ENCODE results near the gene LRRC10B.

The LRRC10B gene

GRCh38 chr11:61515686-61516085 lies 7.1 kb downstream of the LRRC10B start:
- DNase-seq (ENCODE audit: insufficient read length, low spot score) (no peak), FAIRE-seq (no peak)
- no peak for TF ChIP-seq CTCF (IDR thresholded peaks at IDR 0.05; ENCODE audit: insufficient read depth, missing control alignments)

- TF ChIP-seq CTCF (IDR thresholded peaks at IDR 0.05; ENCODE audit: insufficient read depth, missing control alignments): no peak
- FAIRE-seq: no peak
- DNase-seq (ENCODE audit: insufficient read length, low spot score): no peak
These were observed 7.6 kb downstream of the LRRC10B start for GRCh38 chr11:61516191-61516590.

- TF ChIP-seq CTCF (IDR thresholded peaks at IDR 0.05; ENCODE audit: insufficient read depth, missing control alignments): peak; percentile 85
- FAIRE-seq (peak; percentile 66), DNase-seq (ENCODE audit: insufficient read length, low spot score) (peak; percentile 100)
These were observed 8.4 kb downstream of the LRRC10B start for GRCh38 chr11:61516675-61517572.

GRCh38 chr11:61518032-61518795 lies 9.7 kb downstream of the LRRC10B start:
- DNase-seq (ENCODE audit: insufficient read length, low spot score): no peak
- FAIRE-seq: no peak
- TF ChIP-seq CTCF (IDR thresholded peaks at IDR 0.05; ENCODE audit: insufficient read depth, missing control alignments): no peak

GRCh38 chr11:61522881-61523280 lies 14.3 kb downstream of the LRRC10B start:
- FAIRE-seq (no peak), DNase-seq (ENCODE audit: insufficient read length, low spot score) (no peak)
- TF ChIP-seq CTCF (IDR thresholded peaks at IDR 0.05; ENCODE audit: insufficient read depth, missing control alignments): no peak

GRCh38 chr11:61524446-61524845 lies 15.9 kb downstream of the LRRC10B start:
- FAIRE-seq: no peak
- no peak for TF ChIP-seq CTCF (IDR thresholded peaks at IDR 0.05; ENCODE audit: insufficient read depth, missing control alignments)
- no peak for DNase-seq (ENCODE audit: insufficient read length, low spot score)
